22Rv1 (cell line): ENCODE measurements around the gene TBC1D1.

ENCODE experiments used
- H3K27ac ChIP-seq: fragments of 450-650 bp; 2 replicates; pipeline ENCODE4 v1.5.1; 2017
- CTCF ChIP-seq: fragments of 450-650 bp; IDR thresholded peaks from 2 replicates; pipeline ENCODE4 v1.5.1; 2017; ENCODE audit warnings: mild to moderate bottlenecking
- ZFX ChIP-seq: fragments of 450-650 bp; IDR thresholded peaks from 2 replicates; pipeline ENCODE4 v1.6.1; 2017; ENCODE audit warnings: antibody characterized with exemption, borderline replicate concordance

The TBC1D1 gene

GRCh38 chr4:38166768-38167167 lies 275.9 kb downstream of the TBC1D1 start:
- H3K27ac ChIP-seq = no peak overlapping the region
- TF ChIP-seq ZFX (no peak), CTCF (no peak)

- no peak overlapping the region for H3K27ac ChIP-seq
- TF ChIP-seq ZFX = no peak
- TF ChIP-seq CTCF = no peak
These were observed 277.1 kb downstream of the TBC1D1 start for GRCh38 chr4:38167973-38168372.

- H3K27ac ChIP-seq = no peak overlapping the region
- TF ChIP-seq ZFX (no peak), CTCF (peak; percentile 16; the same call in 1 of the 2 replicates)
These were observed 278.6 kb downstream of the TBC1D1 start for GRCh38 chr4:38169524-38169923.

GRCh38 chr4:38170338-38171169 lies 279.7 kb downstream of the TBC1D1 start:
- TF ChIP-seq ZFX (no peak), CTCF (no peak)

GRCh38 chr4:38172078-38172477 lies 281.2 kb downstream of the TBC1D1 start:
- TF ChIP-seq CTCF = no peak
- H3K27ac ChIP-seq = no peak overlapping the region

More at GRCh38 chr4:38170338-38171169, 279.7 kb downstream of the TBC1D1 start:
- H3K27ac ChIP-seq = no peak overlapping the region

GRCh38 chr4:38173935-38174518 lies 283.1 kb downstream of the TBC1D1 start:
- TF ChIP-seq CTCF = no peak
- TF ChIP-seq ZFX = no peak
- no peak overlapping the region for H3K27ac ChIP-seq

GRCh38 chr4:38174801-38175200 lies 283.9 kb downstream of the TBC1D1 start:
- no peak for TF ChIP-seq CTCF
- TF ChIP-seq ZFX = no peak
- no peak overlapping the region for H3K27ac ChIP-seq
